ENCODE data around the gene LHX4. TPM values are rescaled to one million over a fixed set of nuclear protein-coding genes. Genes with fewer than 3 reads are reported as not detected.

The LHX4 gene
- total and polyA plus RNA-seq, 2 of the 13 experiments (the other 11 are each of a cell fraction or from before 2014, with no cell fraction given): 0.03 to 0.07 TPM

DNA sequence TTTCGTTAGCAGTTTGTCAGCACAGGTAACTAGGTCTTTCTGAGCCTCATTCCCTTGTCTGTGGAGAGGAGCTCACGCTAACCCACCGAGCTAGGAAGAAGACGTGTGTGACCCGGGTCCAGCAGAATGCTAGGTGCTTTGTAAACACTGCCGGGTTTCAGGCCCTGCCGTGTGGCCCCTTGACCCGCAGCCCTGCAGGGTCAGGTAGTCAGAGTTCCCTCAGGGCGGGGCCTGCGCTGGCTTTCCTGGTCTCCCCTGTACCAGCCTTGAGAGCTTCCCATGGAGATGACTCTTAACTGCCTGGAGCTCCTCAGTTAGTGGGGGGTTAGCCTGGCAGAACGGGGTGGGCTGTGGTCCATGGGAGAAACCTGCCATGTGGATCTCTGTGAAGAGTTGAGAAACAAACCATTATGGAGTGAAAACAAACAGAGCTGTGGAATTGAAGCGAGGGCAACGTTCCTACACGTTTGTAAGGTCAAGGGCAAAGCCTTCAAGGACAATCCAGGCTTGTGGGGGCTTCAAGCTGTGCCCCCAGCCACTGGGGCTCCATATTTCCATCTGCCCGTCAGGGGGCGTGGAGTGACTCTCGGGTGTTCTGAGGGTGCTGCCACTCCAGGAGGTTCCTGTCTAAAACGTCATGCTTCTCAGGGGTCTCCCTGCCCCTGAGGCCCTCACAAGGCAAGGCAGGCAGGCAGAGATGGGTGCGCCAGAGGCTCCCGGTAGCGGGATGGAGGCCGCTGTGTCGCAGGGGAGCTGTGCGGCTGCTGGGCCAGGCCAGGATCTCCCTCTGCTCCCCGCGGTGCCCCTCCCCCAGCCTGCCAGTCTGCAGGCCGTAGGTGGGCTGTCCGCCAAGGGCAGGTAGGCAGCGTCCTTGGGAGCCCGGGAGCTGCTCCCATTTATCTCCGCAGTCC, 23.8 kb downstream of the LHX4 start (continued):
- TF ChIP-seq, protein P1, sequence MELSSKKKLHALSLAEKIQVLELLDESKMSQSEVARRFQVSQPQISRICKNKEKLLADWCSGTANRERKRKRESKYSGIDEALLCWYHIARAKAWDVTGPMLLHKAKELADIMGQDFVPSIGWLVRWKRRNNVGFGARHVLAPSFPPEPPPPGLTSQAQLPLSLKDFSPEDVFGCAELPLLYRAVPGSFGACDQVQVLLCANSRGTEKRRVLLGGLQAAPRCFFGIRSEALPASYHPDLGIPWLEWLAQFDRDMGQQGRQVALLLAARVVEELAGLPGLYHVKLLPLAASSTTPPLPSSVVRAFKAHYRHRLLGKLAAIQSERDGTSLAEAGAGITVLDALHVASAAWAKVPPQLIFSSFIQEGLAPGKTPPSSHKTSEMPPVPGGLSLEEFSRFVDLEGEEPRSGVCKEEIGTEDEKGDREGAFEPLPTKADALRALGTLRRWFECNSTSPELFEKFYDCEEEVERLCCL (CRISPR knock-in tag; IDR thresholded peaks at IDR 0.05; ENCODE audit: borderline replicate concordance): no peak
- TF ChIP-seq, protein P2, sequence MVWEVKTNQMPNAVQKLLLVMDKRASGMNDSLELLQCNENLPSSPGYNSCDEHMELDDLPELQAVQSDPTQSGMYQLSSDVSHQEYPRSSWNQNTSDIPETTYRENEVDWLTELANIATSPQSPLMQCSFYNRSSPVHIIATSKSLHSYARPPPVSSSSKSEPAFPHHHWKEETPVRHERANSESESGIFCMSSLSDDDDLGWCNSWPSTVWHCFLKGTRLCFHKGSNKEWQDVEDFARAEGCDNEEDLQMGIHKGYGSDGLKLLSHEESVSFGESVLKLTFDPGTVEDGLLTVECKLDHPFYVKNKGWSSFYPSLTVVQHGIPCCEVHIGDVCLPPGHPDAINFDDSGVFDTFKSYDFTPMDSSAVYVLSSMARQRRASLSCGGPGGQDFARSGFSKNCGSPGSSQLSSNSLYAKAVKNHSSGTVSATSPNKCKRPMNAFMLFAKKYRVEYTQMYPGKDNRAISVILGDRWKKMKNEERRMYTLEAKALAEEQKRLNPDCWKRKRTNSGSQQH (CRISPR knock-in tag; IDR thresholded peaks at IDR 0.05; ENCODE audit: low read depth): no peak
- TF ChIP-seq NCOR1 (IDR thresholded peaks at IDR 0.05; ENCODE audit: borderline replicate concordance, low read length) (0 out of 2 replicates have a peak, but pooled peaks have one; percentile 16), GPN1 (CRISPR knock-in tag; IDR thresholded peaks at IDR 0.05; ENCODE audit: borderline replicate concordance) (no peak), ZNF3 (CRISPR knock-in tag; IDR thresholded peaks at IDR 0.05) (no peak), ZNF230 (CRISPR knock-in tag; IDR thresholded peaks at IDR 0.05) (no peak), PLRG1 (conservative IDR thresholded peaks at IDR 0.05) (no peak), ZNF33A (CRISPR knock-in tag; IDR thresholded peaks at IDR 0.05; ENCODE audit: borderline replicate concordance) (no peak), ZNF264 (CRISPR knock-in tag; IDR thresholded peaks at IDR 0.05) (no peak), NFE2L1 (CRISPR knock-in tag; IDR thresholded peaks at IDR 0.05; ENCODE audit: borderline replicate concordance) (no peak), ATF7-NPFF (CRISPR knock-in tag; IDR thresholded peaks at IDR 0.05; ENCODE audit: low read depth) (no peak), ATAD3A (CRISPR knock-in tag; IDR thresholded peaks at IDR 0.05) (no peak), ELF1 (CRISPR knock-in tag; IDR thresholded peaks at IDR 0.05) (no peak; the same call in 1 of the 2 replicates), SP1 (IDR thresholded peaks at IDR 0.05) (no peak), SP1 (CRISPR knock-in tag; IDR thresholded peaks at IDR 0.05) (no peak), ZNF556 (CRISPR knock-in tag; IDR thresholded peaks at IDR 0.05; ENCODE audit: borderline replicate concordance) (peak; percentile 34; the same call in 1 of the 2 replicates), RBM39 (IDR thresholded peaks at IDR 0.05; ENCODE audit: low read depth, low read length, poor library complexity, severe bottlenecking) (peak; percentile 58), KDM6A (CRISPR knock-in tag; IDR thresholded peaks at IDR 0.05; ENCODE audit: low read depth) (peak; percentile 60; the same call in 1 of the 2 replicates)
- TF ChIP-seq, protein P3, sequence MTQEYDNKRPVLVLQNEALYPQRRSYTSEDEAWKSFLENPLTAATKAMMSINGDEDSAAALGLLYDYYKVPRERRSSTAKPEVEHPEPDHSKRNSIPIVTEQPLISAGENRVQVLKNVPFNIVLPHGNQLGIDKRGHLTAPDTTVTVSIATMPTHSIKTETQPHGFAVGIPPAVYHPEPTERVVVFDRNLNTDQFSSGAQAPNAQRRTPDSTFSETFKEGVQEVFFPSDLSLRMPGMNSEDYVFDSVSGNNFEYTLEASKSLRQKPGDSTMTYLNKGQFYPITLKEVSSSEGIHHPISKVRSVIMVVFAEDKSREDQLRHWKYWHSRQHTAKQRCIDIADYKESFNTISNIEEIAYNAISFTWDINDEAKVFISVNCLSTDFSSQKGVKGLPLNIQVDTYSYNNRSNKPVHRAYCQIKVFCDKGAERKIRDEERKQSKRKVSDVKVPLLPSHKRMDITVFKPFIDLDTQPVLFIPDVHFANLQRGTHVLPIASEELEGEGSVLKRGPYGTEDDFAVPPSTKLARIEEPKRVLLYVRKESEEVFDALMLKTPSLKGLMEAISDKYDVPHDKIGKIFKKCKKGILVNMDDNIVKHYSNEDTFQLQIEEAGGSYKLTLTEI (CRISPR knock-in tag; conservative IDR thresholded peaks at IDR 0.05): no peak
- TF ChIP-seq, protein P4, sequence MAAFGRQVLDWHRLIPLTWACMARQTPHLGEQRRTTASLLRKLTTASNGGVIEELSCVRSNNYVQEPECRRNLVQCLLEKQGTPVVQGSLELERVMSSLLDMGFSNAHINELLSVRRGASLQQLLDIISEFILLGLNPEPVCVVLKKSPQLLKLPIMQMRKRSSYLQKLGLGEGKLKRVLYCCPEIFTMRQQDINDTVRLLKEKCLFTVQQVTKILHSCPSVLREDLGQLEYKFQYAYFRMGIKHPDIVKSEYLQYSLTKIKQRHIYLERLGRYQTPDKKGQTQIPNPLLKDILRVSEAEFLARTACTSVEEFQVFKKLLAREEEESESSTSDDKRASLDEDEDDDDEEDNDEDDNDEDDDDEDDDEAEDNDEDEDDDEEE (CRISPR knock-in tag; IDR thresholded peaks at IDR 0.05): no peak
- TF ChIP-seq, protein P5, sequence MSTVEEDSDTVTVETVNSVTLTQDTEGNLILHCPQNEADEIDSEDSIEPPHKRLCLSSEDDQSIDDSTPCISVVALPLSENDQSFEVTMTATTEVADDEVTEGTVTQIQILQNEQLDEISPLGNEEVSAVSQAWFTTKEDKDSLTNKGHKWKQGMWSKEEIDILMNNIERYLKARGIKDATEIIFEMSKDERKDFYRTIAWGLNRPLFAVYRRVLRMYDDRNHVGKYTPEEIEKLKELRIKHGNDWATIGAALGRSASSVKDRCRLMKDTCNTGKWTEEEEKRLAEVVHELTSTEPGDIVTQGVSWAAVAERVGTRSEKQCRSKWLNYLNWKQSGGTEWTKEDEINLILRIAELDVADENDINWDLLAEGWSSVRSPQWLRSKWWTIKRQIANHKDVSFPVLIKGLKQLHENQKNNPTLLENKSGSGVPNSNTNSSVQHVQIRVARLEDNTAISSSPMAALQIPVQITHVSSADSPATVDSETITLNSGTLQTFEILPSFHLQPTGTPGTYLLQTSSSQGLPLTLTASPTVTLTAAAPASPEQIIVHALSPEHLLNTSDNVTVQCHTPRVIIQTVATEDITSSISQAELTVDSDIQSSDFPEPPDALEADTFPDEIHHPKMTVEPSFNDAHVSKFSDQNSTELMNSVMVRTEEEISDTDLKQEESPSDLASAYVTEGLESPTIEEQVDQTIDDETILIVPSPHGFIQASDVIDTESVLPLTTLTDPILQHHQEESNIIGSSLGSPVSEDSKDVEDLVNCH (CRISPR knock-in tag; IDR thresholded peaks at IDR 0.05): no peak
